Astrocyte of the cerebellum (primary cell): ENCODE data around the gene MRTFB.

ENCODE experiments used
- DNase-seq: peaks from one replicate; pipeline ENCODE4 v3.0.0-alpha.2; 2011; ENCODE audit warnings: low read depth
- H3K4me3 ChIP-seq: 2 replicates; pipeline ENCODE4 v1.5.1; 2011; ENCODE audit warnings: mild to moderate bottlenecking, low read depth, low read length, moderate library complexity
- CTCF ChIP-seq: IDR thresholded peaks from 2 replicates; pipeline ENCODE4 v1.5.1; 2012; ENCODE audit warnings: low read length, low read depth, moderate library complexity, mild to moderate bottlenecking; ENCODE audit errors: missing control alignments
- in situ Hi-C: cut with HindIII; loops from 2 replicates; pipeline ENCODE4 v1.10.0; 2017; ENCODE audit warnings: low sequenced_read_pairs

Gene MRTFB

DNA sequence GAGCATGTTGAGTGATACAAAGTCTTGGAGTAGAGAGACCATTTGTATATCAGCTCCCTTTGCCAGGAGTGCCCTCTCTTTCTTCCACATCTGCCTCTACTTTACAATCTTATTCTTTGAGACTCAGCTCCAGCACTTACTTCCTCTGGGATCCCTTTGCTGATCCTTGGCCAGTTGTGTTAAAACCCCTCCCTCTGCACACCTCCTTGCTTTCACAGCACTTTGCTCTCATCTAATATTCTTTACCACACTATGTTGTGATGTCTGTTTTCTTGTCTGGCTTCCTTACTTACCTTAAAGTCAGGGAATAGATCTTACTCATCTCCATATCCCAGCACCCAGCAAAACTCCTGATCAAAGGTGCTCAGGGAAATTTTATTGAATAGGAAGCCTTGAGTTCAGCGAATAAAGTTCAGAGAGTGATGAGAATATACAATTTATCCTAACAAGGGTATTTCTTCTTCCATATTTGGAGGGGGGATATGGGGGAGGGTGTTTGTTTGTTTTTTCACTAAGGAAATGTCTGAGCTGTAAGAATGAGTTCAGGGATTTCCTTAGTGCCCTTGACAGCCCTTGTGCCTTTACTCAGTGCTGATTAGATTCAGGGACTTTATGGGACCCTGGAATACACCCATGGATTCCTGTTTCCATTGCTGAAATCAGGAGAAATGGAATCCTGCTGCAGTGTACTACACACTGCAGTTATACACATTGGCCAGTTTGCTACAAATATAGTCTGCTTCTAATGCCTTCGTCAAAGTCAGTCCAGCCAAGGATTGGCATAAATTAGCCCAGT, 32.0 kb downstream of the MRTFB start:
- no peak for TF ChIP-seq CTCF
- H3K4me3 ChIP-seq, result no peak overlapping the region
- in situ Hi-C loops, result no loop called here
- DNase-seq, result no peak

DNA sequence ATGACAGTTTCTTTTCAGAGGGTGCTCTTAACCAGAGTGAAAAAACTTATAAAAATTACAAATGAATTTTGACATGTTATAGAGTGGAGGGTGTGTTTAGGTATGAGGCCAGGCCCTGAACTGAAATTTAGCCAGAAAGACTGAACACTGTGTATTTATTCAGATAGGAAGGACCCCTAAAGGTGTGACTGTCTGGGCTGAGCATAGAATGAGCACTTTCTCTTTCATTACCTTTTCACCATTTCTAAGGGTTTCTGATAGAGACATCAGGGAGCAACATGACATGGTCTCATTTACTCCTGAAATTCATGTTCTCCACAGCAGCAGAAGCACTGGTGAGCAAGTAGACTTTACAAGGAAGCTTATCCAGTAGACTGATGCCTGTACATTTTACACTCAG, 32.9 kb downstream of the MRTFB start:
- DNase-seq, result no peak
- in situ Hi-C loops, result no loop called here
- no peak overlapping the region for H3K4me3 ChIP-seq
- no peak for TF ChIP-seq CTCF

GRCh38 chr16:14105760-14106375, 34.7 kb downstream of the MRTFB start:
- no peak overlapping the region for H3K4me3 ChIP-seq
- in situ Hi-C loops, result no loop called here
- no peak for DNase-seq
- no peak for TF ChIP-seq CTCF

DNA sequence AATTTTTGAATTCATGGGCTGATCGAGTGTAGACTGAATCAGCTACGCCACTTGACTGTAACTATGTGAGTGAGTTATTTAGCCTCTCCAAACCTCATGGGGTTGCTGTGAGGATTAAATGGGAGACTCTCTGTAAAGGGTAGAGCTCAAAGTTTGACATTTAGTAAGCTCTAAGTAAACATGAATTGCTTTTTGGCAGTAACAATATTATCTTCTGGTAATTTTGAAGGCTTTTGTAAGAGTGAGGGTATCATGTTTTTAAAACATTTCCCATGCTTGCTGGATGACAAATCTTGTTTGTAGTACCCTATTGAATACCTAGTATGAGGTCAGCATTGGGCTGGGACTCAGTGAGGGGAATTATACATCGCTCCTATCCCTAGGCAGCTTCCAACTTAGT, 35.3 kb downstream of the MRTFB start:
- in situ Hi-C loops, result no loop called here
- no peak for DNase-seq
- no peak overlapping the region for H3K4me3 ChIP-seq
- TF ChIP-seq CTCF, result no peak

- no peak overlapping the region for H3K4me3 ChIP-seq
- no peak for TF ChIP-seq CTCF
- in situ Hi-C loops, result no loop called here
- no peak for DNase-seq
Measured at GRCh38 chr16:14106961-14107360, 35.8 kb downstream of the MRTFB start.

GRCh38 chr16:14109077-14109775, 38.1 kb downstream of the MRTFB start:
- DNase-seq, result no peak
- TF ChIP-seq CTCF, result no peak
- H3K4me3 ChIP-seq, result no peak overlapping the region
- in situ Hi-C loops, result no loop called here
